Mesendoderm (in vitro differentiated cells): ENCODE data around the gene KIF2A.

Experiments
- DNase-seq: peaks from one replicate; pipeline ENCODE4 v3.0.0; 2013
- H2AK5ac ChIP-seq: 2 replicates; pipeline ENCODE4 v1.6.1; 2013; ENCODE audit warnings: low read length, inconsistent platforms
- H2BK120ac ChIP-seq: 2 replicates; pipeline ENCODE4 v1.6.1; 2013; ENCODE audit warnings: low read depth, mild to moderate bottlenecking, low read length, moderate library complexity, mixed read lengths
- H2BK15ac ChIP-seq: replicated peaks from 2 replicates; pipeline ENCODE4 v1.6.1; 2013; ENCODE audit warnings: low read depth, mild to moderate bottlenecking, moderate library complexity
- H2BK5ac ChIP-seq: 2 replicates; pipeline ENCODE4 v1.6.1; 2013; ENCODE audit warnings: low read length, inconsistent platforms
- H3K18ac ChIP-seq: 2 replicates; pipeline ENCODE4 v1.6.1; 2013; ENCODE audit warnings: mild to moderate bottlenecking, low read length, mixed read lengths
- H3K23ac ChIP-seq: one replicate; pipeline ENCODE4 v1.6.1; 2013; ENCODE audit warnings: low read length
- H3K27ac ChIP-seq: 2 replicates; pipeline ENCODE4 v1.5.1; 2013; ENCODE audit warnings: low read depth, mild to moderate bottlenecking, inconsistent platforms, low read length, moderate library complexity
- H3K27me3 ChIP-seq: 2 replicates; pipeline ENCODE4 v1.6.1; 2013; ENCODE audit warnings: low read length, control low read depth, mild to moderate bottlenecking, inconsistent platforms; ENCODE audit not compliant: insufficient read depth, poor library complexity
- H3K36me3 ChIP-seq: 2 replicates; pipeline ENCODE4 v1.6.1; 2013; ENCODE audit warnings: low read length, inconsistent platforms; ENCODE audit not compliant: control insufficient read depth, insufficient read depth
- H3K4ac ChIP-seq: one replicate; pipeline ENCODE4 v1.6.1; 2013; ENCODE audit warnings: low read depth, mild to moderate bottlenecking, low read length, moderate library complexity
- H3K4me1 ChIP-seq: 2 replicates; pipeline ENCODE4 v1.6.1; 2013; ENCODE audit warnings: low read depth, low read length, inconsistent platforms; ENCODE audit not compliant: control insufficient read depth
- H3K4me2 ChIP-seq: 2 replicates; pipeline ENCODE4 v1.6.1; 2013; ENCODE audit warnings: low read length
- H3K4me3 ChIP-seq: 2 replicates; pipeline ENCODE4 v1.5.1; 2013; ENCODE audit warnings: mild to moderate bottlenecking, low read length
- H3K56ac ChIP-seq: one replicate; pipeline ENCODE4 v1.6.1; 2013; ENCODE audit warnings: low read length
- H3K79me1 ChIP-seq: 2 replicates; pipeline ENCODE4 v1.6.1; 2013; ENCODE audit warnings: low read length, inconsistent platforms
- H3K79me2 ChIP-seq: 2 replicates; pipeline ENCODE4 v1.6.1; 2013; ENCODE audit warnings: mild to moderate bottlenecking, low read length; ENCODE audit not compliant: control insufficient read depth, insufficient read depth
- H3K9ac ChIP-seq: 2 replicates; pipeline ENCODE4 v1.6.1; 2013; ENCODE audit warnings: low read length, inconsistent platforms
- H4K5ac ChIP-seq: one replicate; pipeline ENCODE4 v1.6.1; 2013; ENCODE audit warnings: low read length
- H4K8ac ChIP-seq: one replicate; pipeline ENCODE4 v1.6.1; 2013; ENCODE audit warnings: low read depth, mild to moderate bottlenecking, control low read depth, low read length, moderate library complexity
- WGBS: extraction: QIAGEN DNeasy Blood & Tissue Kit; methylation state at CpG from one replicate; pipeline ENCODE4 v1.1.7; 2013; ENCODE audit warnings: low lambda C conversion rate, missing lambda C conversion rate; ENCODE audit not compliant: insufficient coverage; ENCODE audit errors: extremely low coverage; 5-methylcytosine and 5-hydroxymethylcytosine counted together

Gene KIF2A

DNA sequence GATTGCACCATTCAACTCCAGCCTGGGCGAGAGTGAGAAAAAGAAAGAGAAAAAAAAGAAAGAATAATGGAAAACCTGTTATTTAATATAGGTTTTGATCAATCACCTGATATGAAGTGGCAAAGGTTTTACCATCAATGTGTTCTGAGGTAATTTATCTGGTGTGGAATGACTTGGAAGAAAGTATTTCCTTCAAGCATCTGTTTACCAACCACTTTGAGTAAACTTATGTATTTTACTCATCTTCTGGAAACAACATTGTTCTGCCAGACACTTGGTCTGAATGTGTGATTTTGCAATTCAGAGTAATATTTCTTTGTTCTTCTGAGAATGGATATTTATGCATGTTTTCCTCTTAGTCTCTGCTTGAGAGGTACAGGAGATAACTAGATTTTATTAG, 24.3 kb downstream of the KIF2A start:
- no peak overlapping the region for H3K27ac ChIP-seq
- H3K4ac ChIP-seq, result no peak overlapping the region
- H3K4me2 ChIP-seq, result no peak overlapping the region
- no peaks in the 10 kb centered on the region for H3K36me3 ChIP-seq
- H3K9ac ChIP-seq, result no peak overlapping the region
- H3K79me2 ChIP-seq, result peaks cover 61% of the 10 kb centered on the region
- peaks cover 2% of the 10 kb centered on the region for H3K4me1 ChIP-seq
- H4K5ac ChIP-seq, result no peak overlapping the region
- H4K8ac ChIP-seq, result no peak overlapping the region
- H2BK5ac ChIP-seq, result no peak overlapping the region
- no peak overlapping the region for H3K18ac ChIP-seq
- H3K4me3 ChIP-seq, result no peak overlapping the region
- H2BK120ac ChIP-seq, result no peak overlapping the region
- H2AK5ac ChIP-seq, result no peak overlapping the region
- no peak overlapping the region for H3K56ac ChIP-seq
- no peaks in the 10 kb centered on the region for H3K27me3 ChIP-seq
- peaks cover 22% of the 10 kb centered on the region for H3K79me1 ChIP-seq
- WGBS, result no CpG with 5 or more reads among the region's 1 CpG
- no peak for DNase-seq
- no peak overlapping the region for H2BK15ac ChIP-seq
- no peak overlapping the region for H3K23ac ChIP-seq

GRCh38 chr5:62331921-62332320, 25.9 kb downstream of the KIF2A start:
- peaks cover 54% of the 10 kb centered on the region for H3K79me2 ChIP-seq
- H3K9ac ChIP-seq, result no peak overlapping the region
- H2BK120ac ChIP-seq, result no peak overlapping the region
- H3K36me3 ChIP-seq, result no peaks in the 10 kb centered on the region
- H4K5ac ChIP-seq, result no peak overlapping the region
- no peak overlapping the region for H3K4me3 ChIP-seq
- H3K27me3 ChIP-seq, result no peaks in the 10 kb centered on the region
- H3K4ac ChIP-seq, result no peak overlapping the region
- H3K4me2 ChIP-seq, result no peak overlapping the region
- no peak overlapping the region for H2BK5ac ChIP-seq
- H4K8ac ChIP-seq, result no peak overlapping the region
- H3K18ac ChIP-seq, result no peak overlapping the region
- peaks cover 2% of the 10 kb centered on the region for H3K4me1 ChIP-seq
- H2BK15ac ChIP-seq, result no peak overlapping the region
- DNase-seq, result no peak
- H3K79me1 ChIP-seq, result peaks cover 22% of the 10 kb centered on the region
- H3K23ac ChIP-seq, result no peak overlapping the region
- no peak overlapping the region for H3K56ac ChIP-seq
- H3K27ac ChIP-seq, result no peak overlapping the region
- no peak overlapping the region for H2AK5ac ChIP-seq

- Histone ChIP-seq H3K27ac (no peak overlapping the region), H3K79me1 (peaks cover 19% of the 10 kb centered on the region), H3K4ac (no peak overlapping the region), H3K36me3 (no peaks in the 10 kb centered on the region), H2BK15ac (no peak overlapping the region), H3K23ac (no peak overlapping the region), H3K9ac (no peak overlapping the region), H3K4me3 (no peak overlapping the region), H2BK120ac (no peak overlapping the region), H4K5ac (no peak overlapping the region), H3K56ac (no peak overlapping the region), H4K8ac (no peak overlapping the region), H2BK5ac (no peak overlapping the region), H2AK5ac (no peak overlapping the region), H3K4me1 (no peaks in the 10 kb centered on the region), H3K27me3 (no peaks in the 10 kb centered on the region), H3K79me2 (peaks cover 44% of the 10 kb centered on the region), H3K18ac (no peak overlapping the region), H3K4me2 (no peak overlapping the region)
- no peak for DNase-seq
- no CpG with 5 or more reads among the region's 8 CpGs for WGBS
Measured at GRCh38 chr5:62333250-62333794, 27.3 kb downstream of the KIF2A start.

- Histone ChIP-seq H3K36me3 (no peaks in the 10 kb centered on the region), H2BK5ac (no peak overlapping the region), H3K23ac (no peak overlapping the region), H3K4me1 (no peaks in the 10 kb centered on the region), H2AK5ac (no peak overlapping the region), H2BK15ac (no peak overlapping the region), H3K27me3 (no peaks in the 10 kb centered on the region), H4K5ac (no peak overlapping the region), H3K79me2 (peaks cover 40% of the 10 kb centered on the region), H3K18ac (no peak overlapping the region), H3K9ac (no peak overlapping the region), H3K79me1 (peaks cover 20% of the 10 kb centered on the region), H2BK120ac (no peak overlapping the region), H3K56ac (no peak overlapping the region), H3K4me2 (no peak overlapping the region), H3K4me3 (no peak overlapping the region), H3K27ac (no peak overlapping the region), H4K8ac (no peak overlapping the region), H3K4ac (no peak overlapping the region)
- no peak for DNase-seq
- WGBS, result no CpG with 5 or more reads among the region's 2 CpGs
Measured at GRCh38 chr5:62334082-62334481, 28.1 kb downstream of the KIF2A start.

GRCh38 chr5:62340392-62340791, 34.4 kb downstream of the KIF2A start:
- peak; percentile 64 for DNase-seq
- WGBS, result no CpG with 5 or more reads among the region's 1 CpG
- no peaks in the 10 kb centered on the region for H3K36me3 ChIP-seq

GRCh38 chr5:62340979-62341378, 35.0 kb downstream of the KIF2A start:
- no peak overlapping the region for H4K5ac ChIP-seq
- peaks cover 39% of the 10 kb centered on the region for H3K79me2 ChIP-seq
- no peak overlapping the region for H3K4me2 ChIP-seq
- no peak overlapping the region for H2BK5ac ChIP-seq
- no peak overlapping the region for H2AK5ac ChIP-seq
- no peak overlapping the region for H3K4me3 ChIP-seq
- no peak overlapping the region for H4K8ac ChIP-seq
- H2BK15ac ChIP-seq, result no peak overlapping the region
- no peaks in the 10 kb centered on the region for H3K36me3 ChIP-seq
- H2BK120ac ChIP-seq, result no peak overlapping the region
- WGBS, result no CpG with 5 or more reads among the region's 2 CpGs
- H3K9ac ChIP-seq, result no peak overlapping the region
- H3K4ac ChIP-seq, result no peak overlapping the region
- no peaks in the 10 kb centered on the region for H3K4me1 ChIP-seq
- DNase-seq, result no peak
- H3K27ac ChIP-seq, result no peak overlapping the region
- H3K18ac ChIP-seq, result no peak overlapping the region
- H3K27me3 ChIP-seq, result no peaks in the 10 kb centered on the region
- H3K23ac ChIP-seq, result no peak overlapping the region
- H3K79me1 ChIP-seq, result peaks cover 15% of the 10 kb centered on the region
- no peak overlapping the region for H3K56ac ChIP-seq

More at GRCh38 chr5:62340392-62340791, 34.4 kb downstream of the KIF2A start:
- Histone ChIP-seq H4K8ac (no peak overlapping the region), H2BK120ac (no peak overlapping the region), H2AK5ac (no peak overlapping the region), H3K23ac (no peak overlapping the region), H3K79me1 (peaks cover 16% of the 10 kb centered on the region), H3K79me2 (peaks cover 41% of the 10 kb centered on the region), H4K5ac (no peak overlapping the region), H2BK15ac (no peak overlapping the region), H3K56ac (no peak overlapping the region), H3K9ac (no peak overlapping the region), H3K4me1 (no peaks in the 10 kb centered on the region), H3K18ac (no peak overlapping the region), H3K27me3 (no peaks in the 10 kb centered on the region), H3K4ac (no peak overlapping the region), H3K27ac (no peak overlapping the region), H3K4me3 (no peak overlapping the region), H2BK5ac (no peak overlapping the region), H3K4me2 (no peak overlapping the region)
